ENCODE results near the gene KY.

KY gene

GRCh38 chr3:134666466-134666865 lies 15.6 kb upstream of the KY start:
- POLR2A ChIA-PET = no interaction called here
- TF ChIP-seq CTCF (IDR thresholded peaks at IDR 0.05; ENCODE audit: control extremely low read depth, extremely low read depth, low read depth, missing control alignments) = no peak
- CTCF ChIA-PET = no interaction called here
- DNase-seq (ENCODE audit: extremely low spot score) = no peak

GRCh38 chr3:134666052-134666451 lies 15.2 kb upstream of the KY start:
- DNase-seq (ENCODE audit: extremely low spot score) = no peak
- CTCF ChIA-PET = no interaction called here
- POLR2A ChIA-PET = no interaction called here
- TF ChIP-seq CTCF (IDR thresholded peaks at IDR 0.05; ENCODE audit: control extremely low read depth, extremely low read depth, low read depth, missing control alignments) = no peak

- ChIA-PET CTCF (no interaction called here), POLR2A (no interaction called here)
- no peak for DNase-seq (ENCODE audit: extremely low spot score)
- TF ChIP-seq CTCF (IDR thresholded peaks at IDR 0.05; ENCODE audit: control extremely low read depth, extremely low read depth, low read depth, missing control alignments) = no peak
Measured at GRCh38 chr3:134665243-134665642, 14.4 kb upstream of the KY start.

- no peak for TF ChIP-seq CTCF (IDR thresholded peaks at IDR 0.05; ENCODE audit: control extremely low read depth, extremely low read depth, low read depth, missing control alignments)
- ChIA-PET CTCF (no interaction called here), POLR2A (no interaction called here)
- no peak for DNase-seq (ENCODE audit: extremely low spot score)
Measured at GRCh38 chr3:134663721-134664456, 13.1 kb upstream of the KY start.

GRCh38 chr3:134660046-134660441 lies 9.2 kb upstream of the KY start:
- TF ChIP-seq CTCF (IDR thresholded peaks at IDR 0.05; ENCODE audit: control extremely low read depth, extremely low read depth, low read depth, missing control alignments) = no peak
- no peak for DNase-seq (ENCODE audit: extremely low spot score)
- POLR2A ChIA-PET = no interaction called here
- CTCF ChIA-PET = interaction anchor here (2.5 kb wide), 1 partner anchor 19 kb away, joined by 6 read pairs; no protein-coding TSS in a partner anchor

- POLR2A ChIA-PET = no interaction called here
- DNase-seq (ENCODE audit: extremely low spot score) = no peak
- TF ChIP-seq CTCF (IDR thresholded peaks at IDR 0.05; ENCODE audit: control extremely low read depth, extremely low read depth, low read depth, missing control alignments) = no peak
- CTCF ChIA-PET = interaction anchor here (1.4 to 2.5 kb wide), 2 partner anchors 13 to 19 kb away, joined by 3 to 6 read pairs; no protein-coding TSS in a partner anchor
Measured at GRCh38 chr3:134659391-134660045, 8.7 kb upstream of the KY start.
